PC-9 (cell line): ENCODE measurements around the gene MRPS10. TPM values are rescaled to one million over a fixed set of nuclear protein-coding genes. Genes with fewer than 3 reads are reported as not detected.
"Not testable (repeated sequence)": the region's sequence is repeated elsewhere in the genome, so short reads cannot be mapped to it uniquely, and the experiment has no call there.

ENCODE experiments used
- BruUV-seq: library from RNA; stranded (reverse); fragments of 400-500 nt; replicated peaks from 2 replicates; lab custom pipeline; 2021; lab: Mats Ljungman, UMichigan
- CTCF ChIA-PET: fragments of 300-600 bp; sonication (Branson Sonifier 250); formaldehyde crosslinking; loops from one replicate; lab custom pipeline; 2022; ENCODE audit warnings: antibody characterized with exemption; lab: Charles Lee
- POLR2A ChIA-PET: fragments of 300-600 bp; sonication (Branson Sonifier 250); formaldehyde crosslinking; loops from one replicate; lab custom pipeline; 2022; ENCODE audit warnings: antibody characterized with exemption; ENCODE audit not compliant: unreplicated experiment; lab: Charles Lee
- DNase-seq, 2 experiments: peaks; one replicate each; pipeline versions ENCODE4 v3.0.0 to v3.0.0-alpha.2; 2015 to 2022; ENCODE audit warnings: mixed read lengths in 1 of 2
- H2AFZ ChIP-seq: fragments of 200-600 bp; sonication (generic); 2 replicates; pipeline ENCODE4 v1.8.1; 2017; ENCODE audit warnings: antibody characterized with exemption
- H3F3A ChIP-seq: fragments of 200-600 bp; sonication (generic); 2 replicates; pipeline ENCODE4 v1.8.1; 2017; ENCODE audit warnings: antibody characterized with exemption, mild to moderate bottlenecking, low read depth; ENCODE audit not compliant: insufficient read depth
- H3K27ac ChIP-seq: fragments of 200-600 bp; sonication (generic); 2 replicates; pipeline ENCODE4 v1.6.1; 2016; ENCODE audit warnings: mixed run types
- H3K27me3 ChIP-seq: fragments of 200-600 bp; sonication (generic); 2 replicates; pipeline ENCODE4 v1.6.1; 2016; ENCODE audit warnings: low read depth, mixed run types; ENCODE audit not compliant: insufficient read depth
- H3K36me3 ChIP-seq: fragments of 200-600 bp; sonication (generic); 2 replicates; pipeline ENCODE4 v1.6.1; 2016; ENCODE audit warnings: low read depth, mixed run types
- H3K4me1 ChIP-seq: fragments of 200-600 bp; sonication (generic); replicated peaks from 2 replicates; pipeline ENCODE4 v1.6.1; 2016; ENCODE audit warnings: mixed run types; ENCODE audit not compliant: insufficient read depth
- H3K4me2 ChIP-seq: fragments of 200-600 bp; sonication (generic); 2 replicates; pipeline ENCODE4 v1.6.1; 2017; ENCODE audit warnings: mixed run types
- H3K4me3 ChIP-seq: fragments of 200-600 bp; sonication (generic); 2 replicates; pipeline ENCODE4 v1.6.1; 2016; ENCODE audit warnings: mixed run types
- H3K79me2 ChIP-seq: fragments of 200-600 bp; sonication (generic); 2 replicates; pipeline ENCODE4 v1.6.1; 2017; ENCODE audit warnings: low read depth, mixed run types
- H3K9me2 ChIP-seq: fragments of 200-600 bp; sonication (generic); 2 replicates; pipeline ENCODE4 v1.8.1; 2017; ENCODE audit warnings: mild to moderate bottlenecking; ENCODE audit not compliant: insufficient read depth
- H3K9me3 ChIP-seq: fragments of 200-600 bp; sonication (generic); 2 replicates; pipeline ENCODE4 v1.8.1; 2016; ENCODE audit warnings: low read depth; ENCODE audit not compliant: insufficient read depth
- H4K20me1 ChIP-seq: fragments of 200-600 bp; sonication (generic); 2 replicates; pipeline ENCODE4 v1.8.1; 2017; ENCODE audit not compliant: insufficient read depth
- CTCF ChIP-seq: fragments of 200-600 bp; sonication (generic); conservative IDR thresholded peaks from 2 replicates; pipeline ENCODE4 v1.6.1; 2017; ENCODE audit warnings: mixed run types, antibody characterized with exemption, mild to moderate bottlenecking, moderate library complexity
- EZH2 ChIP-seq: fragments of 200-600 bp; sonication (generic); IDR thresholded peaks from 2 replicates; pipeline ENCODE4 v1.8.0; 2017; ENCODE audit warnings: antibody characterized with exemption, low read depth
- intact Hi-C: fragments of 100-400 bp; cut with micrococcal nuclease; formaldehyde crosslinking; loops from one replicate; pipeline ENCODE4 v1.10.0; 2022; ENCODE audit not compliant: unreplicated experiment
- total RNA-seq: library from RNA; stranded (reverse); gene quantifications from 2 replicates; pipeline ENCODE4 v1.2.3, GENCODE V29; 2021

The MRPS10 gene
- total RNA-seq, 1 experiment from 2014 or later, result 56.5 TPM

- no peak within 1 kb of the TSS for H2AFZ ChIP-seq
- no peaks in the 10 kb centered on the region for H3K4me1 ChIP-seq
- H3K4me2 ChIP-seq, result no peak within 1 kb of the TSS
- no peaks in the 10 kb centered on the region for H3K9me3 ChIP-seq
- H3K36me3 ChIP-seq, result no peaks in the 10 kb centered on the region
- no peak within 1 kb of the TSS for H3K4me3 ChIP-seq
- H3K79me2 ChIP-seq, result no peaks in the 10 kb centered on the region
- H3K27ac ChIP-seq, result no peak within 1 kb of the TSS
- no peak for DNase-seq
- no peaks in the 10 kb centered on the region for H4K20me1 ChIP-seq
- H3K27me3 ChIP-seq, result no peaks in the 10 kb centered on the region
- intact Hi-C loops, result no loop called here
- TF ChIP-seq EZH2 (no peak), CTCF (no peak)
- POLR2A ChIA-PET, result no interaction called here
- BruUV-seq, result no TSS peak
- no peaks in the 10 kb centered on the region for H3K9me2 ChIP-seq
- CTCF ChIA-PET, result no interaction called here
- H3F3A ChIP-seq, result peaks cover 4% of the 10 kb centered on the region; the same call in 1 of the 2 replicates
Observed at GRCh38 chr6:42173101-42173500, 44.6 kb downstream of the MRPS10 start, which contains the start of gene GUCA1A. Gene GUCA1A (plus strand): TSS chr6:42173364. CDS start chr6:42173614, 250 bp downstream.

- Histone ChIP-seq H3K9me2 (no peaks in the 10 kb centered on the region), H3K36me3 (no peaks in the 10 kb centered on the region), H3K79me2 (no peaks in the 10 kb centered on the region), H3K27ac (no peak overlapping the region), H3K4me3 (no peak overlapping the region), H3K27me3 (no peaks in the 10 kb centered on the region), H3K9me3 (no peaks in the 10 kb centered on the region), H4K20me1 (no peaks in the 10 kb centered on the region), H2AFZ (no peak overlapping the region), H3K4me1 (0 out of 2 replicates have a peak, but pooled peaks cover 2% of the 10 kb centered on the region), H3F3A (peaks cover under 1% of the 10 kb centered on the region; the same call in 1 of the 2 replicates), H3K4me2 (no peak overlapping the region)
- DNase-seq, result no peak
- no peak for TF ChIP-seq CTCF
- TF ChIP-seq EZH2, result no peak
- POLR2A ChIA-PET, result no interaction called here
- no TSS peak for BruUV-seq
- intact Hi-C loops, result no loop called here
- CTCF ChIA-PET, result no interaction called here
Observed at GRCh38 chr6:42171813-42172581, 45.7 kb downstream of the MRPS10 start.

- POLR2A ChIA-PET, intact Hi-C loops, H3K27me3 ChIP-seq: not testable (repeated sequence)
Observed at GRCh38 chr6:42169780-42170179, 47.9 kb downstream of the MRPS10 start.

More at GRCh38 chr6:42169780-42170179, 47.9 kb downstream of the MRPS10 start:
- not testable (repeated sequence) for H3K79me2 ChIP-seq, H4K20me1 ChIP-seq, H3K27ac ChIP-seq, H3K4me1 ChIP-seq, H3F3A ChIP-seq, H3K36me3 ChIP-seq, H2AFZ ChIP-seq, H3K4me3 ChIP-seq, H3K9me3 ChIP-seq, H3K9me2 ChIP-seq, DNase-seq, BruUV-seq, H3K4me2 ChIP-seq
- CTCF ChIA-PET, result interaction anchor here (0.5 kb wide), 1 partner anchor 33 kb away, joined by 3 read pairs; no protein-coding TSS in a partner anchor
